ENCODE measurements around the gene RMRP.

DNA sequence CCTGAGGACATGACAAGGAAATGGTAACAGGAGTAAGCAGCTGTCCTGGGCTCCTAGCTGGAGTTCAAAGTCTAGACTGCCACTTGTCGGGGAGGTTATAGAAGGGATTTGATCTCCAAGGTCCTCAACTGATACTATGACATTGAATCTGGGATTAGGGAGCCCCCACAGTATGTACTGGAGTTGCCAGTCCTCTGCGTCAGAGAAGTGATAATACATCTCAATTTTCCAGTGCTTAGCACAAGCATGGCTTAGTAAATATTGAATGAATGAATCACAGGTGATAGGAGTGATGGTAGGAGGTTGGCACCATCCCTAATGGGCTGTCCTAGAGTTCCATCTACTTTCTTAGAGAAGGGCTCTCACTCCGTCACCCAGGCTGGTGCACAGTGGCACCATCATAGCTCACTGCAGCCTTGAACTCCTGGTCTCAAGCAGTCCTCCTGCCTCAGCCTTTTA, 38.2 kb upstream of the RMRP start:
- TF ChIP-seq, protein P1, sequence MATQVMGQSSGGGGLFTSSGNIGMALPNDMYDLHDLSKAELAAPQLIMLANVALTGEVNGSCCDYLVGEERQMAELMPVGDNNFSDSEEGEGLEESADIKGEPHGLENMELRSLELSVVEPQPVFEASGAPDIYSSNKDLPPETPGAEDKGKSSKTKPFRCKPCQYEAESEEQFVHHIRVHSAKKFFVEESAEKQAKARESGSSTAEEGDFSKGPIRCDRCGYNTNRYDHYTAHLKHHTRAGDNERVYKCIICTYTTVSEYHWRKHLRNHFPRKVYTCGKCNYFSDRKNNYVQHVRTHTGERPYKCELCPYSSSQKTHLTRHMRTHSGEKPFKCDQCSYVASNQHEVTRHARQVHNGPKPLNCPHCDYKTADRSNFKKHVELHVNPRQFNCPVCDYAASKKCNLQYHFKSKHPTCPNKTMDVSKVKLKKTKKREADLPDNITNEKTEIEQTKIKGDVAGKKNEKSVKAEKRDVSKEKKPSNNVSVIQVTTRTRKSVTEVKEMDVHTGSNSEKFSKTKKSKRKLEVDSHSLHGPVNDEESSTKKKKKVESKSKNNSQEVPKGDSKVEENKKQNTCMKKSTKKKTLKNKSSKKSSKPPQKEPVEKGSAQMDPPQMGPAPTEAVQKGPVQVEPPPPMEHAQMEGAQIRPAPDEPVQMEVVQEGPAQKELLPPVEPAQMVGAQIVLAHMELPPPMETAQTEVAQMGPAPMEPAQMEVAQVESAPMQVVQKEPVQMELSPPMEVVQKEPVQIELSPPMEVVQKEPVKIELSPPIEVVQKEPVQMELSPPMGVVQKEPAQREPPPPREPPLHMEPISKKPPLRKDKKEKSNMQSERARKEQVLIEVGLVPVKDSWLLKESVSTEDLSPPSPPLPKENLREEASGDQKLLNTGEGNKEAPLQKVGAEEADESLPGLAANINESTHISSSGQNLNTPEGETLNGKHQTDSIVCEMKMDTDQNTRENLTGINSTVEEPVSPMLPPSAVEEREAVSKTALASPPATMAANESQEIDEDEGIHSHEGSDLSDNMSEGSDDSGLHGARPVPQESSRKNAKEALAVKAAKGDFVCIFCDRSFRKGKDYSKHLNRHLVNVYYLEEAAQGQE (IDR thresholded peaks at IDR 0.05; ENCODE audit: unreplicated experiment): no peak
- TF ChIP-seq EZH2phosphoT487 (IDR thresholded peaks at IDR 0.05; ENCODE audit: unreplicated experiment): no peak
- TF ChIP-seq, protein P2, sequence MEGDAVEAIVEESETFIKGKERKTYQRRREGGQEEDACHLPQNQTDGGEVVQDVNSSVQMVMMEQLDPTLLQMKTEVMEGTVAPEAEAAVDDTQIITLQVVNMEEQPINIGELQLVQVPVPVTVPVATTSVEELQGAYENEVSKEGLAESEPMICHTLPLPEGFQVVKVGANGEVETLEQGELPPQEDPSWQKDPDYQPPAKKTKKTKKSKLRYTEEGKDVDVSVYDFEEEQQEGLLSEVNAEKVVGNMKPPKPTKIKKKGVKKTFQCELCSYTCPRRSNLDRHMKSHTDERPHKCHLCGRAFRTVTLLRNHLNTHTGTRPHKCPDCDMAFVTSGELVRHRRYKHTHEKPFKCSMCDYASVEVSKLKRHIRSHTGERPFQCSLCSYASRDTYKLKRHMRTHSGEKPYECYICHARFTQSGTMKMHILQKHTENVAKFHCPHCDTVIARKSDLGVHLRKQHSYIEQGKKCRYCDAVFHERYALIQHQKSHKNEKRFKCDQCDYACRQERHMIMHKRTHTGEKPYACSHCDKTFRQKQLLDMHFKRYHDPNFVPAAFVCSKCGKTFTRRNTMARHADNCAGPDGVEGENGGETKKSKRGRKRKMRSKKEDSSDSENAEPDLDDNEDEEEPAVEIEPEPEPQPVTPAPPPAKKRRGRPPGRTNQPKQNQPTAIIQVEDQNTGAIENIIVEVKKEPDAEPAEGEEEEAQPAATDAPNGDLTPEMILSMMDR (conservative IDR thresholded peaks at IDR 0.05; ENCODE audit: low read depth in 2 of 2): no peak
- TF ChIP-seq ZNF114 (CRISPR knock-in tag; IDR thresholded peaks at IDR 0.05): no peak
- TF ChIP-seq POLR2AphosphoS5 (IDR thresholded peaks at IDR 0.05; ENCODE audit: low read depth): no peak
- TF ChIP-seq EZH2 (IDR thresholded peaks at IDR 0.05; ENCODE audit: low read depth, unreplicated experiment): no peak
